HCT116 (cell line): ENCODE measurements around the gene SPINK5. TPM values are rescaled to one million over a fixed set of nuclear protein-coding genes. Genes with fewer than 3 reads are reported as not detected.

ENCODE experiments used
- ATAC-seq: fragments of 200-7000 bp; cut with Tn5 transposase; 2 replicates; pipeline ENCODE4 v1.9.1; 2020; ENCODE audit warnings: mild to moderate bottlenecking, moderate library complexity
- BruUV-seq: library from RNA; stranded (reverse); fragments of 400-500 nt; replicated peaks from 2 replicates; lab custom pipeline; 2021; lab: Mats Ljungman, UMichigan
- CTCF ChIA-PET: fragments of 300-600 bp; sonication (Branson Sonifier 250); formaldehyde crosslinking; loops from one replicate; lab custom pipeline; 2021; ENCODE audit warnings: antibody characterized with exemption; lab: Charles Lee
- POLR2A ChIA-PET: fragments of 300-600, 350-600 bp; sonication (Branson Sonifier 250); formaldehyde crosslinking; loops from one replicate; lab custom pipeline; 2021; ENCODE audit warnings: antibody characterized with exemption; lab: Charles Lee
- RAD21 ChIA-PET, 2 experiments: fragments of 300-600 bp; sonication (Branson Sonifier 250); formaldehyde crosslinking; loops; one replicate each; lab custom pipeline; 2023; ENCODE audit warnings: low total read pairs in 2 of 2; ENCODE audit not compliant: uncharacterized antibody in 2 of 2, unreplicated experiment in 2 of 2, low non-redundant PET in 1 of 2; lab: Charles Lee
- DNase-seq: peaks from one replicate; pipeline ENCODE4 v3.0.0-alpha.2; 2010; ENCODE audit warnings: low read depth, low spot score
- H2AFZ ChIP-seq: fragments of 200-600 bp; shearing (Covaris generic), sonication (generic); 2 replicates; pipeline ENCODE4 v1.6.1; 2017; ENCODE audit warnings: low read depth, mixed run types, mixed read lengths, antibody characterized with exemption, low read length; ENCODE audit not compliant: poor library complexity, severe bottlenecking
- H3K27ac ChIP-seq: 2 replicates; pipeline ENCODE4 v1.5.1; 2012; ENCODE audit warnings: low read depth, low read length
- H3K27me3 ChIP-seq: fragments of 200-600 bp; sonication (generic); 2 replicates; pipeline ENCODE4 v1.6.1; 2016; ENCODE audit warnings: mixed run types, low read length, mixed read lengths; ENCODE audit not compliant: insufficient read depth
- H3K36me3 ChIP-seq, 2 experiments: fragments of 200-500 bp in 1 of 2; fragments of 200-600 bp in 1 of 2; sonication (Bioruptor generic) in 1 of 2; sonication (generic) in 1 of 2; 2 replicates each; pipeline versions ENCODE4 v1.5.1 to v1.6.1; 2014 to 2016; ENCODE audit warnings: low read length in 2 of 2, inconsistent platforms in 1 of 2, mixed read lengths in 1 of 2, mixed run types in 1 of 2; ENCODE audit not compliant: insufficient read depth in 2 of 2, control insufficient read depth in 1 of 2
- H3K4me1 ChIP-seq, 2 experiments: fragments of 200-600 bp in 1 of 2; sonication (generic) in 1 of 2; 2 replicates each; pipeline versions ENCODE4 v1.5.1 to v1.6.1; 2012 to 2017; ENCODE audit warnings: low read length in 2 of 2, inconsistent platforms in 1 of 2, mild to moderate bottlenecking in 1 of 2, mixed read lengths in 1 of 2, mixed run types in 1 of 2, moderate library complexity in 1 of 2; ENCODE audit not compliant: insufficient read depth in 2 of 2, control insufficient read depth in 1 of 2
- H3K4me2 ChIP-seq: fragments of 200-600 bp; sonication (generic); 2 replicates; pipeline ENCODE4 v1.6.1; 2017; ENCODE audit warnings: mixed run types, low read length, mixed read lengths
- H3K4me3 ChIP-seq, 2 experiments: fragments of 200-600 bp in 1 of 2; sonication (generic) in 1 of 2; replicated peaks in 1 of 2; 2 replicates each; pipeline ENCODE4 v1.5.1; 2011 to 2016; ENCODE audit warnings: low read length in 2 of 2, control low read depth in 1 of 2, low read depth in 1 of 2, mild to moderate bottlenecking in 1 of 2, mixed read lengths in 1 of 2, mixed run types in 1 of 2
- H3K79me2 ChIP-seq: fragments of 200-600 bp; sonication (generic); 2 replicates; pipeline ENCODE4 v1.6.1; 2017; ENCODE audit warnings: mild to moderate bottlenecking, mixed run types, low read length, moderate library complexity, mixed read lengths; ENCODE audit not compliant: insufficient read depth
- H3K9ac ChIP-seq: fragments of 200-600 bp; sonication (generic); 2 replicates; pipeline ENCODE4 v1.6.1; 2016; ENCODE audit warnings: low read length, mixed read lengths
- H3K9me2 ChIP-seq: fragments of 200-600 bp; sonication (generic), shearing (Covaris generic); 2 replicates; pipeline ENCODE4 v1.6.1; 2017; ENCODE audit warnings: mixed run types, mild to moderate bottlenecking, moderate library complexity; ENCODE audit not compliant: insufficient read depth
- H3K9me3 ChIP-seq, 2 experiments: fragments of 200-500 bp in 1 of 2; fragments of 200-600 bp in 1 of 2; sonication (Bioruptor generic) in 1 of 2; sonication (generic) in 1 of 2; 2 replicates each; pipeline ENCODE4 v1.6.1; 2014 to 2017; ENCODE audit warnings: low read length in 2 of 2, mixed read lengths in 2 of 2, inconsistent platforms in 1 of 2, low read depth in 1 of 2, mild to moderate bottlenecking in 1 of 2, mixed run types in 1 of 2, moderate library complexity in 1 of 2; ENCODE audit not compliant: control insufficient read depth in 1 of 2, insufficient read depth in 1 of 2
- H4K20me1 ChIP-seq: fragments of 200-600 bp; sonication (generic), shearing (Covaris generic); 2 replicates; pipeline ENCODE4 v1.6.1; 2017; ENCODE audit warnings: mixed run types, mild to moderate bottlenecking, moderate library complexity; ENCODE audit not compliant: insufficient read depth
- ATF3 ChIP-seq: IDR thresholded peaks from 2 replicates; pipeline ENCODE4 v1.6.1; 2012
- SIN3A ChIP-seq: IDR thresholded peaks from 2 replicates; pipeline ENCODE4 v1.6.1; 2012; ENCODE audit warnings: low read depth
- intact Hi-C: fragments of 100-400 bp; cut with micrococcal nuclease; formaldehyde crosslinking; loops from 2 replicates; pipeline ENCODE4 v1.10.0; 2022
- total RNA-seq: library from RNA; stranded (reverse); gene quantifications from one replicate; pipeline ENCODE4 v1.2.1, GENCODE V29; 2021; ENCODE audit not compliant: unreplicated experiment

SPINK5 gene
- total RNA-seq, 1 experiment from 2014 or later: not detected

GRCh38 chr5:148186248-148187003 is 122.6 kb downstream of the SPINK5 start:
- ChIA-PET CTCF (interaction anchor here (1.7 kb wide), 1 partner anchor 545 kb away, joined by 9 read pairs; no protein-coding TSS in a partner anchor), RAD21 (no interaction called here), POLR2A (no interaction called here)
- Histone ChIP-seq H4K20me1 (no peaks in the 10 kb centered on the region; the same call in 1 of the 2 replicates), H3K36me3 (no peaks in the 10 kb centered on the region), H3K9ac (no peak overlapping the region), H2AFZ (no peak overlapping the region), H3K79me2 (no peaks in the 10 kb centered on the region), H3K4me3 (no peak overlapping the region), H3K27ac (no peak overlapping the region), H3K27me3 (no peaks in the 10 kb centered on the region; the same call in 1 of the 2 replicates), H3K9me3 (no peaks in the 10 kb centered on the region), H3K9me2 (no peaks in the 10 kb centered on the region), H3K4me1 (no peaks in the 10 kb centered on the region), H3K4me2 (no peak overlapping the region)
- BruUV-seq: no TSS peak
- intact Hi-C loops: no loop called here
- no peak for ATAC-seq
- no peak for TF ChIP-seq ATF3
- TF ChIP-seq SIN3A: no peak
- no peak for DNase-seq

Other genes starting within 250 kb of the SPINK5 start
- 4.5 TPM for gene SPINK1, start 232.3 kb upstream of the SPINK5 start, total RNA-seq
- not detected for gene SCGB3A2, start 185.3 kb upstream of the SPINK5 start, total RNA-seq
- not detected for gene C5orf46, start 157.4 kb upstream of the SPINK5 start, total RNA-seq
- gene SPINK14, start 104.6 kb downstream of the SPINK5 start, total RNA-seq: not detected
- not detected for gene SPINK6, start 139.1 kb downstream of the SPINK5 start, total RNA-seq
- not detected for gene MARCOL, start 174.5 kb downstream of the SPINK5 start, total RNA-seq
- gene SPINK13, start 204.8 kb downstream of the SPINK5 start, total RNA-seq: not detected
- gene SPINK7, start 248.4 kb downstream of the SPINK5 start, total RNA-seq: not detected